Left lung (tissue), 10 donors: ENCODE results near the gene MACROD2. TPM values are rescaled to one million over a fixed set of nuclear protein-coding genes. Genes with fewer than 3 reads are reported as not detected.

Experiments
- ATAC-seq: fragments of 200-7000 bp; cut with Tn5 transposase; one replicate; pipeline ENCODE4 v1.9.1; 2020; ENCODE audit warnings: moderate library complexity
- DNase-seq, 4 donors: peaks; one replicate each; pipeline ENCODE4 v3.0.0-alpha.2; 2013 to 2020
- H3K27ac ChIP-seq, 2 donors: fragments of 200-600 bp; sonication (generic) in 1 of 2; one replicate each; pipeline versions ENCODE4 v1.5.0 to v1.8.0; 2020 to 2021
- H3K27me3 ChIP-seq, 2 donors: fragments of 200-600 bp; sonication (generic) in 1 of 2; one replicate each; pipeline versions ENCODE4 v1.5.0 to v1.8.0; 2020 to 2021
- H3K36me3 ChIP-seq, 2 donors: fragments of 200-600 bp; sonication (generic) in 1 of 2; one replicate each; pipeline versions ENCODE4 v1.5.0 to v1.8.0; 2020 to 2021
- H3K4me1 ChIP-seq, 2 donors: fragments of 200-600 bp; one replicate each; pipeline ENCODE4 v1.8.0; 2021
- H3K4me3 ChIP-seq, 2 donors: fragments of 200-600 bp; sonication (generic) in 1 of 2; one replicate each; pipeline versions ENCODE4 v1.5.0 to v1.8.0; 2020 to 2021; ENCODE audit warnings: mild to moderate bottlenecking in 1 of 2
- H3K9me3 ChIP-seq, 2 donors: fragments of 200-600 bp; sonication (generic) in 1 of 2; one replicate each; pipeline versions ENCODE4 v1.5.0 to v1.8.0; 2020 to 2021
- CTCF ChIP-seq, 2 donors: fragments of 200-600 bp; sonication (generic) in 1 of 2; IDR thresholded peaks; one replicate each; pipeline versions ENCODE4 v1.5.0 to v1.8.0; 2021; ENCODE audit warnings: antibody characterized with exemption in 2 of 2
- intact Hi-C, 2 donors: fragments of 100-400 bp; cut with DNase I; formaldehyde crosslinking; loops; one replicate each; pipeline versions ENCODE4 v1.11.2 to v1.14.2; 2022
- polyA plus RNA-seq, 6 donors: library from polyadenylated mRNA; unstranded; fragments of 120-200 nt; gene quantifications; one replicate each; pipeline ENCODE4 v1.2.1, GENCODE V29; 2013; ENCODE audit not compliant: insufficient read length in 6 of 6
- total RNA-seq, 2 donors: library from RNA; stranded (reverse); fragmentation: NEBNext Ultra II Directional; extraction: Animal tissue kit (Norgen Biotek cat#: 25700); gene quantifications; one replicate each; pipeline ENCODE4 v1.2.1, GENCODE V29; 2021
- donor health status: DM: no; HTN: yes; CAD: no.
- donor health status: DM: no; HTN: no; CAD: no.

Gene MACROD2
- total and polyA plus RNA-seq, 8 donors = 6.1 to 23.6 (median 8.9) TPM

- intact Hi-C loops = no loop called here
- no peaks in the 10 kb centered on the region for H3K27me3 ChIP-seq
- ATAC-seq (no peak), DNase-seq (no peak)
- H3K4me3 ChIP-seq = no peak overlapping the region
- no peaks in the 10 kb centered on the region for H3K9me3 ChIP-seq
- no peak overlapping the region for H3K27ac ChIP-seq
- TF ChIP-seq CTCF (IDR thresholded peaks at IDR 0.05) = no peak
- no peaks in the 10 kb centered on the region for H3K4me1 ChIP-seq
- H3K36me3 ChIP-seq = no peaks in the 10 kb centered on the region
Observed at GRCh38 chr20:16025084-16025483, 2029.8 kb downstream of the MACROD2 start.

GRCh38 chr20:16027686-16028085 is 2032.4 kb downstream of the MACROD2 start:
- Histone ChIP-seq H3K9me3 (no peaks in the 10 kb centered on the region), H3K27me3 (no peaks in the 10 kb centered on the region), H3K4me3 (no peak overlapping the region), H3K4me1 (no peaks in the 10 kb centered on the region), H3K36me3 (no peaks in the 10 kb centered on the region), H3K27ac (no peak overlapping the region)
- intact Hi-C loops = no loop called here
- DNase-seq = no peak
- no peak for TF ChIP-seq CTCF (IDR thresholded peaks at IDR 0.05)
- ATAC-seq = no peak

GRCh38 chr20:16028923-16029322 is 2033.6 kb downstream of the MACROD2 start:
- ATAC-seq (no peak), DNase-seq (no peak)
- Histone ChIP-seq H3K36me3 (no peaks in the 10 kb centered on the region), H3K27ac (no peak overlapping the region), H3K4me3 (no peak overlapping the region), H3K9me3 (no peaks in the 10 kb centered on the region), H3K27me3 (no peaks in the 10 kb centered on the region), H3K4me1 (no peaks in the 10 kb centered on the region)
- no peak for TF ChIP-seq CTCF (IDR thresholded peaks at IDR 0.05)
- intact Hi-C loops = no loop called here

- ATAC-seq = no peak
- TF ChIP-seq CTCF (IDR thresholded peaks at IDR 0.05) = no peak
- Histone ChIP-seq H3K36me3 (no peaks in the 10 kb centered on the region), H3K4me3 (no peak overlapping the region), H3K4me1 (no peaks in the 10 kb centered on the region), H3K27me3 (no peaks in the 10 kb centered on the region), H3K9me3 (no peaks in the 10 kb centered on the region), H3K27ac (no peak overlapping the region)
- no peak for DNase-seq
- intact Hi-C loops = no loop called here
Observed at GRCh38 chr20:16030253-16030652, 2034.9 kb downstream of the MACROD2 start.

GRCh38 chr20:16035576-16035975 is 2040.3 kb downstream of the MACROD2 start:
- intact Hi-C loops = no loop called here
- no peak for DNase-seq

More at GRCh38 chr20:16035576-16035975, 2040.3 kb downstream of the MACROD2 start:
- H3K4me3 ChIP-seq = no peak overlapping the region
- H3K4me1 ChIP-seq = no peaks in the 10 kb centered on the region
- no peak overlapping the region for H3K27ac ChIP-seq
- no peaks in the 10 kb centered on the region for H3K36me3 ChIP-seq
- no peaks in the 10 kb centered on the region for H3K27me3 ChIP-seq
- no peak for ATAC-seq
- no peak for TF ChIP-seq CTCF (IDR thresholded peaks at IDR 0.05)
- no peaks in the 10 kb centered on the region for H3K9me3 ChIP-seq
